GM12801 (cell line): Measurements from ENCODE around the gene CEBPB.

Source experiments
- TF ChIP-seq, protein P1 (sequence below): IDR thresholded peaks from one replicate; pipeline ENCODE4 v1.5.1; 2011; ENCODE audit warnings: control low read depth; ENCODE audit not compliant: insufficient read length; ENCODE audit errors: extremely low read depth

CEBPB gene

DNA sequence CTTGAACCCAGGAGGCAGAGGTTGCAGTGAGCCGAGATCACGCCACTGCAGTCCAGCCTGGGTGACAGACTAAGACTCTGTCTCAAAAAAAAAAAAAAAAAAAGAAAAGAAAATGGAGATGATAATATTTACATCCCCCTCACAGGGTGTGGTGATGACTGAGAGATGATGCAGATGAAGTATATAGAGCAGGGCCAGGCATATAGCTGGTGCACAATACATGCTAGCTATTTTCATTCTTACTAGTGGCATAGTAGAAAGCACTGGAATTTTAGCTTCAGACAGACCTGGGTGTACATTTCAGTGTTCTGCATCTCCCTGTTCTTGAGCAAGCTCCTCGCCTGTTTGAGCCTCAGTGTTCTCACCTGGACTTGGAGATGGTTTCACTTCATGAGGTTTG, 36.9 kb downstream of the CEBPB start:
- TF ChIP-seq, protein P1, sequence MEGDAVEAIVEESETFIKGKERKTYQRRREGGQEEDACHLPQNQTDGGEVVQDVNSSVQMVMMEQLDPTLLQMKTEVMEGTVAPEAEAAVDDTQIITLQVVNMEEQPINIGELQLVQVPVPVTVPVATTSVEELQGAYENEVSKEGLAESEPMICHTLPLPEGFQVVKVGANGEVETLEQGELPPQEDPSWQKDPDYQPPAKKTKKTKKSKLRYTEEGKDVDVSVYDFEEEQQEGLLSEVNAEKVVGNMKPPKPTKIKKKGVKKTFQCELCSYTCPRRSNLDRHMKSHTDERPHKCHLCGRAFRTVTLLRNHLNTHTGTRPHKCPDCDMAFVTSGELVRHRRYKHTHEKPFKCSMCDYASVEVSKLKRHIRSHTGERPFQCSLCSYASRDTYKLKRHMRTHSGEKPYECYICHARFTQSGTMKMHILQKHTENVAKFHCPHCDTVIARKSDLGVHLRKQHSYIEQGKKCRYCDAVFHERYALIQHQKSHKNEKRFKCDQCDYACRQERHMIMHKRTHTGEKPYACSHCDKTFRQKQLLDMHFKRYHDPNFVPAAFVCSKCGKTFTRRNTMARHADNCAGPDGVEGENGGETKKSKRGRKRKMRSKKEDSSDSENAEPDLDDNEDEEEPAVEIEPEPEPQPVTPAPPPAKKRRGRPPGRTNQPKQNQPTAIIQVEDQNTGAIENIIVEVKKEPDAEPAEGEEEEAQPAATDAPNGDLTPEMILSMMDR: no peak

DNA sequence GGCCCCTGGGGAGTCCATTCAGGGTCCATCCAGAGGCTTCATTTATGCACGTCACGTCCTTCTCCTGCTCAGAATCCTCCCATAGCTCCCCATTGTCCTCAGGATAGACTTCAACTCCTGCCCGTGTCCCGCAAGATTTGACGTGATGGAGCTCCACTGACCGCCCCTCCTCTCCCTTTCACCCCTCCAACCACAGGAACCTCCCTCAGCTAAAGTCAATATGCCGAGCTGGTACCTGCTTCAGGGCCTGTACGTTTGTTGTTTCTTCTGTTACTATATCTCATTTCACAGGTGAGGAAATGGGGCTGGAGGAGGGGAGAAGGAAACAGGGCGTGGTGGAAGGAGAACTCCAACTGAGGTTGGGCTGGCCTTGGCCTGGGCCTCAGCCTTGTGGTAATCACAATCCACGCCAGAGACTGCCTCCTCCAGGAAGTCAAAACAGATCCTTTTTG, 38.6 kb downstream of the CEBPB start:
- TF ChIP-seq, protein P1: no peak

DNA sequence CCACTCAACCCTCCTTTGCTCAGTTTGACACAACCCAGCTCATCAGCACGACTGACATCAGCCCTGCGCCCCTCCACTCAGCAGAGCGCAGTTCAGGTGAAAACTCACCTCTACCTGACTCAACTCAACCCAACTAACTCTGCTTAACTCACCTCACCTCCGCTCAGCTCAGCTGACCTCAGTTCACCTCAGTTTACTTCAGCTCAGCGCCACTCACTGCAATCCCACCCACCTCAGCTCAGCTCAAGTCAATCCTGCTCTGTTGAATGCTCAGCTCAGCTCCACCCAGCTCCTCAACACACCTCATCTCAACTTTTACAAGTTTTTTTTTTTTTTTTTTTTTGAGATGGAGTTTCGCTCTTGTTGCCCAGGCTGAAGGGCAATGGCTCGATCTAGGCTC, 39.6 kb downstream of the CEBPB start:
- TF ChIP-seq, protein P1: no peak

DNA sequence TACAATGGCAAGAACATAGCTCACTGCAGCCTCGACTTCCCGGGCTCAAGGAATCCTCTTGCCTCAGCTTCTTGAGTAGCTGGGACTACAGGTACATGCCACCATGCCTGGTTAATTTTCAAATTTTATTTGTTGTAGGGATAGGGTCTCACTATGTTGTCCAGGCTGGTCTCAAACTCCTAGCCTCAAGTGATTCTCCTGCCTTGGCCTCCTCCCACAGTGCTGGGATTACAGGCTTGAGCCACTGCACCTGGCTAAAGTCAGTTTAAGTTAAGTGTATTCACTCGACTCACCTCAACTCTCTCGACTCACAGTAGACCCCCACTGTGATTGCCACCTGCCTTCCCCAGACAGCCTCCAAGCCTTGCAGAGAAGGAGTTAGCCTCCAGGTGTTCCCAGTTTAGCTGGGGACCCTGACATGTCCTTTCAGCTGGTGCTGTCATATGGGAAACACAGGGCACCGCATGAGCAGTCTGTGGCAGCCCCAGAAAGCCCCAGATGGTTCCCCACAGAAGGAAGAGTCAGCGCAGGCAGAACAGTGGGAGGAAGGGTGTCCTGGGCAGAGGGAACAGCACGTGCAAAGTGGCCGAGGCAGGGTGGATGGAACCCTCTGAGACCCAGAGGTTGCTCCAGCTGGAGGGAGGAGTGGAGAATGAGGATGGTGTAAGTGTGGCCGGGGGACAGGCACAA, 40.4 kb downstream of the CEBPB start:
- TF ChIP-seq, protein P1: no peak

DNA sequence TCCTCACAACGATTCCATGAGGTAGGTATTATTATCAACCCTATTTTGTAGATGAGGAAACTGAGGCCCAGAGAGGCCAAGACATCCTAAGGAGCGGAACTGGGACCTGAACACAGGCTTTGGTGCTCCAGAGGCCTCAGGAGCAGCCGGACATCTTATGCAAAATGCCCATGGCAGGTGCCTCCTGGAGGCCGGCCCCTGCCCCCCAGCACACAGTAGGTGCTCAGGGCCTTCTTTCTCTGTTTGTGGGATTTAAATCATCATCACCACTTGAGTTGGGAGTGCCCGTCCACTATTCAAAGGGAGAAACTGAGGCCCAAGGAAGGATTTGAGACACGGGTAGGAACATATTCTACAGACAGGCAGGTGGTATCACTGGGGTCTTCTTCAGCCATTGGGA, 41.2 kb downstream of the CEBPB start:
- TF ChIP-seq, protein P1: no peak

DNA sequence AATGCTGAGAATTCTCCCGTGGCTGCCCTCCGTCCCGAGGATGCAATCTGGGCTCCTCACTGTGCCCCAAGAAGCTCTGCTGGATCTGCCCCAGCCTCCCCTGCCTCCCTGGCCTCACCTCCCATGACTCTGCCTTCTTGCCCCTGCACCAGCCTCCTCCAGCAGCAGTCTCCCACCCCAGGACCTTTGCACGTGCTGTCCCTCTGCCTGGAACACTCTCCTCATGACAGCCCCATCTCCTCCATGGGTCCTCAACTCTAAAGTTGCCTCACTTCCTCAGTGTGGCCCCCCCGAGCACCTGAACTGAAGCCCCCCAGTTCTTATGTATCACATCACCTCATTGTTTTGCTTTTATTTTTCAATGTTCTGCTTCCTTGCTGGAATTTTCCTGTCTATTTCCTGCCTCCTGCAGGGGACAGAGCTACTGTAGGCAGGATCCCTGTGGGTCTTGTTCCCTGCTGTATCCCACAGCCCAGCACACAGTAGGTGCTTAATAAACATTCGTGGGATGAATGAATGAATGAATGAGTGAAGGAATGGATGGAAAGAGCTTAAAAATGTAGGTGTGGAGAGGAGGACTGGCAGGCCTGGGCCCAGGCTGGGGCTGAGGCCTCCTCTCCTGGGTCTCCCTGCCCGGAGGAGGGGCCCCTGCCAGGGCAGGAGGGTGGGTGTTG, 42.2 kb downstream of the CEBPB start:
- TF ChIP-seq, protein P1: no peak

DNA sequence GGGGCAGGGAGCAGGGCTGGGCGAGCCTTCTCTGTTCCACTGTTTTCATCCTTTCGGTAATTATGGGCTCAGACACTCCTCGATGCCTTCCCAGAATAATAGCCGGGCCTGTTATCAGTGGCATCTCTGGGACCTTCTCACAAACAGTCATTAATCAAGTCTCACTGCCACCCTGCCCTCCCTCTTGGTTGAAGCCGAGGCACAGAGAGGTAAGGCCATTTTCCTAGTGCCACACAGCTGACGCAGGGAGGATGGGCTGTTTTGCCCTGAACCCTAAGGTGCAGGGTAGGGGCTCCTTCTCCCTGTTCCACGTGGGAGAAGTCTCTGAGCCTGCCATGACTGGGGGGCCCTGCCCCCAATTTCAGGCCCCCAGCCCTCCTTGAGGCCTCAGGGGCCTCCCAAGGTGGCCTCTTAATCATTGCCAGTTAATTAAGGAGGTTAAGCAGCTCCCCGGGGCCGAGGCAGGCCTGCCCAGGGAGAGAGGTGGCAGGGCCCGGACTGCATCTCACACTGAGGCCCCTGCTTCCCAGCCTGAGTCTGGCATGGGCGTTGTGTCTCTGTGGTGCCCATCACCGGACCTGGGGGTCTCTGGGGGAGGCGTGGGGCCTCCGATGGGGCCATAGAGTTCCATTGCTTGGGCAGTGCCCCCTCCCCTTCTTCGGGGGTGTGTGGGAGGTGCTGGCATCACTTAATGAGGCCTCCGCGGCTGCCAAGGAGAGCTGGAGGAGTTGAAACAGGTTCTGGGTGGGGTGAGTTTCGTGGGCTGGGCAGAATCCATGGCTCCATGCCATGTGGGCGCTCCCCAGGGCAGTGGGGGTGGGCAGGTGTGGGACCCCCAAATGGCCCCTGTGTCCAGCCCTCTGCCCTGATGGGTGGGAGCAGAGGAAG, 42.9 kb downstream of the CEBPB start:
- TF ChIP-seq, protein P1: no peak
